ENCODE measurements around the gene DSCAM.

The DSCAM gene

GRCh38 chr21:40371329-40371728 is 475.6 kb downstream of the DSCAM start:
- TF ChIP-seq, protein P1, sequence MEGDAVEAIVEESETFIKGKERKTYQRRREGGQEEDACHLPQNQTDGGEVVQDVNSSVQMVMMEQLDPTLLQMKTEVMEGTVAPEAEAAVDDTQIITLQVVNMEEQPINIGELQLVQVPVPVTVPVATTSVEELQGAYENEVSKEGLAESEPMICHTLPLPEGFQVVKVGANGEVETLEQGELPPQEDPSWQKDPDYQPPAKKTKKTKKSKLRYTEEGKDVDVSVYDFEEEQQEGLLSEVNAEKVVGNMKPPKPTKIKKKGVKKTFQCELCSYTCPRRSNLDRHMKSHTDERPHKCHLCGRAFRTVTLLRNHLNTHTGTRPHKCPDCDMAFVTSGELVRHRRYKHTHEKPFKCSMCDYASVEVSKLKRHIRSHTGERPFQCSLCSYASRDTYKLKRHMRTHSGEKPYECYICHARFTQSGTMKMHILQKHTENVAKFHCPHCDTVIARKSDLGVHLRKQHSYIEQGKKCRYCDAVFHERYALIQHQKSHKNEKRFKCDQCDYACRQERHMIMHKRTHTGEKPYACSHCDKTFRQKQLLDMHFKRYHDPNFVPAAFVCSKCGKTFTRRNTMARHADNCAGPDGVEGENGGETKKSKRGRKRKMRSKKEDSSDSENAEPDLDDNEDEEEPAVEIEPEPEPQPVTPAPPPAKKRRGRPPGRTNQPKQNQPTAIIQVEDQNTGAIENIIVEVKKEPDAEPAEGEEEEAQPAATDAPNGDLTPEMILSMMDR (IDR thresholded peaks at IDR 0.05; ENCODE audit: low read depth, low read length), result no peak
- no peak overlapping the region for H3K4me3 ChIP-seq (ENCODE audit: low read depth, low read length)

GRCh38 chr21:40356644-40357043 is 490.3 kb downstream of the DSCAM start:
- TF ChIP-seq, protein P1 (IDR thresholded peaks at IDR 0.05; ENCODE audit: low read depth, low read length), result no peak

DNA sequence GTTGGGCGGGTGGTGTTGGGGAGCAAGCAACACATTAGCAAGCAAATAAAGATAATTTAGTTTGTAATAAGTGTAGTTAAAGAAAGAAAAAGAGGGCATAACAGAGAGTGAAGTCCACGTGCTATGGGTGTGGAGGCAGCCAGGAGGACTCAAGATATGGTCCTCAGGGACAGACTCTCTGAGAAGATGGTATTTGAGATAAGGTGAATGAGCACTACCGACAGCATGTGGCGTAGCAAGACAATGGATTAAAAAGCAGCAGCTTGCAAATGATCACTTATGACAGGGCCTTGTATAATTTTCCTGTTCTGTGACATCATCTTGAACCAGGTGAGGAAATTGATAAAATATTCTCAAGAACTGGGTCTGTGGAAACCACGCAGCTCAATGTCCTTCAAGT is 491.9 kb downstream of the DSCAM start:
- TF ChIP-seq, protein P1 (IDR thresholded peaks at IDR 0.05; ENCODE audit: low read depth, low read length), result no peak
- no peak overlapping the region for H3K4me3 ChIP-seq (ENCODE audit: low read depth, low read length)

More at GRCh38 chr21:40356644-40357043, 490.3 kb downstream of the DSCAM start:
- no peak overlapping the region for H3K4me3 ChIP-seq (ENCODE audit: low read depth, low read length)

DNA sequence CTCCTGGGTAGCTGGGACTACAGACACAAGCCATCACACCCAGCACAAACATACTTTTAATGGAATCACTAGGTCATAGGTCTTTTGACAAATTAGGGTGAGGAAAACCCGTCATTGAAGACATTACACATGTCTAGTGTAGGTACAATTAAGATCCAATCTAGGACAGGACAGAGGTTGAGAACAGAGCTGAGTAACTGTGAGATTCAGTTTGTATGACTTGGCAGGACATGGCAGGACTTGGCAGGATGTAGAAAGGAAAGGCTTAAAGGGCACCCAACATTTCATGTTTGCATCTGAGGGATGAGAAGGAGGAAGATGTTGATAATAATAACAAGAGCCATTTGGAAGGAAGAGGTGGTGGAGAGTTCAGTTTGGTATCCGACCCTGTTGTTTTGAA is 496.0 kb downstream of the DSCAM start:
- H3K4me3 ChIP-seq (ENCODE audit: low read depth, low read length), result no peak overlapping the region
- TF ChIP-seq, protein P1 (IDR thresholded peaks at IDR 0.05; ENCODE audit: low read depth, low read length), result no peak

DNA sequence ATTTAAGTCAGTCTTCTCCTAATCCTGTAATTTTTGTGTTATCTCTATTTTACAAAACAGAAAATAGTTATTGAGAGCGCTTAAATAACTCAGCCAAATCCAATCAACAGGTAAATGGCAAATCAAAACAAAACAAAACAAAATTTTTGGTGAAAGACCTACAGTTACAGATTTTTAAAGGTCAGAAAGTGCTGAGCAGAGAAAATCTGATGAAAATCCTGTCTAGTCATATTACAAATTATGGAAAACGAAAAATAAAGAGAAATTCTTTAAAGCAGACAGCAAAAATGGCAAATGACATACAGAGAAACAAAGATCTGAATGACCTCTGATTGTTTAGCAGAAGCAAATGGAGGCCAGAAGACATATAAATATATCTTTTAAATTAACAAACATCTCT is 497.4 kb downstream of the DSCAM start:
- no peak overlapping the region for H3K4me3 ChIP-seq (ENCODE audit: low read depth, low read length)
- TF ChIP-seq, protein P1 (IDR thresholded peaks at IDR 0.05; ENCODE audit: low read depth, low read length), result no peak

GRCh38 chr21:40345711-40346321 is 501.1 kb downstream of the DSCAM start:
- TF ChIP-seq, protein P1 (IDR thresholded peaks at IDR 0.05; ENCODE audit: low read depth, low read length), result no peak
- no peak overlapping the region for H3K4me3 ChIP-seq (ENCODE audit: low read depth, low read length)

- TF ChIP-seq, protein P1 (IDR thresholded peaks at IDR 0.05; ENCODE audit: low read depth, low read length), result no peak
- no peak overlapping the region for H3K4me3 ChIP-seq (ENCODE audit: low read depth, low read length)
Observed at GRCh38 chr21:40340357-40340756, 506.6 kb downstream of the DSCAM start.

Measured in WI38 (cell line).